Ovary (tissue), 9 donors: ENCODE results near the gene PPP1R14C. TPM values are rescaled to one million over a fixed set of nuclear protein-coding genes. Genes with fewer than 3 reads are reported as not detected.

Experiments
- DNase-seq, 5 donors: peaks; one replicate each; pipeline ENCODE4 v3.0.0-alpha.2; 2019 to 2020
- H3K27ac ChIP-seq, 2 donors: fragments of 200-600 bp; one replicate each; pipeline versions ENCODE4 v1.5.1 to v1.8.0; 2019 to 2022
- H3K27me3 ChIP-seq: fragments of 200-600 bp; one replicate; pipeline ENCODE4 v1.8.0; 2022
- H3K36me3 ChIP-seq: fragments of 200-600 bp; sonication (generic); one replicate; pipeline ENCODE4 v1.5.1; 2019
- H3K4me1 ChIP-seq: one replicate; pipeline ENCODE4 v1.8.1; 2013; ENCODE audit warnings: mild to moderate bottlenecking, moderate library complexity; ENCODE audit not compliant: insufficient read depth
- H3K4me3 ChIP-seq: fragments of 200-600 bp; sonication (generic); one replicate; pipeline ENCODE4 v1.5.1; 2017
- H3K9me3 ChIP-seq, 2 donors: fragments of 200-600 bp in 1 of 2; sonication (generic) in 1 of 2; one replicate each; pipeline versions ENCODE4 v1.5.1 to v1.8.1; 2013 to 2019; ENCODE audit warnings: mild to moderate bottlenecking in 1 of 2, moderate library complexity in 1 of 2
- CTCF ChIP-seq, 3 donors: fragments of 450-650 bp in 2 of 3; fragments of 200-600 bp in 1 of 3; IDR thresholded peaks; one replicate each; pipeline versions ENCODE4 v1.5.1 to v1.8.0; 2016 to 2022; ENCODE audit warnings: antibody characterized with exemption in 3 of 3, mild to moderate bottlenecking in 1 of 3
- EP300 ChIP-seq: sonication (generic); formaldehyde crosslinking; IDR thresholded peaks from one replicate; pipeline ENCODE4 v1.6.1; 2017; ENCODE audit warnings: antibody characterized with exemption
- POLR2A ChIP-seq: fragments of 450-650 bp; IDR thresholded peaks from one replicate; pipeline ENCODE4 v1.6.1; 2017; ENCODE audit warnings: antibody characterized with exemption, mild to moderate bottlenecking, moderate library complexity
- WGBS, 3 donors: extraction: QIAGEN DNeasy Blood & Tissue Kit in 1 of 3; methylation state at CpG; one replicate each; pipeline versions ENCODE4 v1.1.5 to v1.1.7; 2013 to 2017; 5-methylcytosine and 5-hydroxymethylcytosine counted together
- intact Hi-C, 4 donors: fragments of 100-400 bp; cut with DNase I; formaldehyde crosslinking; loops; one replicate each; pipeline versions ENCODE4 v1.11.0 to v1.15.1; 2022 to 2023
- polyA plus RNA-seq, 2 donors: library from polyadenylated mRNA; stranded (reverse); fragments of 200-250 nt in 1 of 2; fragments of 350-450 nt in 1 of 2; fragmentation: Illumina TruSeq in 1 of 2; extraction: RNeasy Lipid Tissue Mini Kit (QIAGEN cat#74804) in 1 of 2; gene quantifications; one replicate each; pipeline ENCODE4 v1.2.3, GENCODE V29; 2013 to 2014
- total RNA-seq, 7 donors: library from RNA; depleted of rRNA in 2 of 7; stranded (reverse); fragments of >200 nt in 2 of 7; fragmentation: NEBNext Ultra II Directional in 3 of 7; extraction: Animal tissue kit (Norgen Biotek cat#: 25700) in 3 of 7; gene quantifications; one replicate each; pipeline versions ENCODE4 v1.1.0 to v1.2.4, GENCODE V29; 2016 to 2023
- donor health status: DM: no; HTN: no; CAD: no; lungs with moderate emphysema.
- donor health status: DM: no; HTN: no; CAD: no.
- donor health status: Bipolar disorder and iron deficiency.
- donor health status: DM: yes; HTN: yes; CAD: no.
- donor health status: DM: no; HTN: no; CAD: no.
- donor health status: DM: yes; HTN: yes; CAD: no.

Gene PPP1R14C
- total and polyA plus RNA-seq, 9 donors: 0.12 to 8.6 (median 0.40) TPM; not detected in 2

GRCh38 chr6:150286912-150287311 lies 144.1 kb downstream of the PPP1R14C start:
- Histone ChIP-seq H3K27ac (no peak overlapping the region), H3K4me1 (no peaks in the 10 kb centered on the region), H3K4me3 (no peak overlapping the region), H3K36me3 (no peaks in the 10 kb centered on the region), H3K9me3 (no peaks in the 10 kb centered on the region), H3K27me3 (no peaks in the 10 kb centered on the region)
- TF ChIP-seq POLR2A (no peak), CTCF (IDR thresholded peaks at IDR 0.05) (no peak), EP300 (no peak)
- no peak for DNase-seq
- intact Hi-C loops: no loop called here
- WGBS, 3 donors: 72 to 84% (median 79%) methylated on average over 2 of the region's 2 CpGs

GRCh38 chr6:150288456-150288855 lies 145.6 kb downstream of the PPP1R14C start:
- Histone ChIP-seq H3K4me3 (no peak overlapping the region), H3K4me1 (no peaks in the 10 kb centered on the region), H3K9me3 (no peaks in the 10 kb centered on the region), H3K27ac (no peak overlapping the region), H3K27me3 (no peaks in the 10 kb centered on the region), H3K36me3 (no peaks in the 10 kb centered on the region)
- TF ChIP-seq EP300 (no peak), CTCF (IDR thresholded peaks at IDR 0.05) (no peak), POLR2A (no peak)
- WGBS, 3 donors: 86 to 92% (median 89%) methylated on average over 4 of the region's 4 CpGs
- DNase-seq: no peak
- intact Hi-C loops: no loop called here

GRCh38 chr6:150289454-150290071 lies 146.7 kb downstream of the PPP1R14C start:
- Histone ChIP-seq H3K36me3 (no peaks in the 10 kb centered on the region), H3K9me3 (no peaks in the 10 kb centered on the region), H3K27ac (no peak overlapping the region), H3K27me3 (no peaks in the 10 kb centered on the region), H3K4me3 (no peak overlapping the region), H3K4me1 (no peaks in the 10 kb centered on the region)
- 78 to 81% (median 79%) methylated on average over 8 of the region's 8 CpGs for WGBS, 3 donors
- intact Hi-C loops: no loop called here
- TF ChIP-seq CTCF (IDR thresholded peaks at IDR 0.05): no peak
- TF ChIP-seq EP300: no peak
- TF ChIP-seq POLR2A: no peak
- no peak for DNase-seq

- no peak for DNase-seq
- no peaks in the 10 kb centered on the region for H3K27me3 ChIP-seq
- no peaks in the 10 kb centered on the region for H3K36me3 ChIP-seq
- H3K9me3 ChIP-seq: no peaks in the 10 kb centered on the region
- H3K4me3 ChIP-seq: no peak overlapping the region
- intact Hi-C loops: no loop called here
- H3K4me1 ChIP-seq: no peaks in the 10 kb centered on the region
- no peak overlapping the region for H3K27ac ChIP-seq
- 60 to 68% (median 63%) methylated on average over 10 of the region's 10 CpGs for WGBS, 3 donors
- TF ChIP-seq POLR2A (no peak), CTCF (IDR thresholded peaks at IDR 0.05) (no peak), EP300 (no peak)
Observed at GRCh38 chr6:150290429-150290828, 147.6 kb downstream of the PPP1R14C start.
